HEK293 (cell line): ENCODE data around the gene VPS36.

Experiments used
- IKZF3 ChIP-seq: fragments of 450-650 bp; IDR thresholded peaks from 2 replicates; pipeline ENCODE4 v1.5.0; 2018; ENCODE audit warnings: missing biosample characterization, mild to moderate bottlenecking, missing genetic modification characterization, moderate library complexity
- KLF7 ChIP-seq: fragments of 450-650 bp; formaldehyde crosslinking; IDR thresholded peaks from 2 replicates; pipeline ENCODE4 v1.5.1; 2016; ENCODE audit warnings: missing biosample characterization, missing genetic modification characterization, borderline replicate concordance
- MYNN ChIP-seq: fragments of 450-650 bp; formaldehyde crosslinking; IDR thresholded peaks from 2 replicates; pipeline ENCODE4 v1.5.1; 2016; ENCODE audit warnings: missing biosample characterization, missing genetic modification characterization, borderline replicate concordance
- OSR2 ChIP-seq: fragments of 450-650 bp; formaldehyde crosslinking; IDR thresholded peaks from 2 replicates; pipeline ENCODE4 v1.5.1; 2016; ENCODE audit warnings: missing biosample characterization, missing genetic modification characterization
- SALL2 ChIP-seq: fragments of 450-650 bp; formaldehyde crosslinking; IDR thresholded peaks from 2 replicates; pipeline ENCODE4 v1.5.0; 2017; ENCODE audit warnings: missing biosample characterization, mild to moderate bottlenecking, missing genetic modification characterization, borderline replicate concordance
- ZBTB20 ChIP-seq: fragments of 450-650 bp; formaldehyde crosslinking; IDR thresholded peaks from 2 replicates; pipeline ENCODE4 v1.5.1; 2016; ENCODE audit warnings: missing biosample characterization, missing genetic modification characterization
- ZBTB21 ChIP-seq: fragments of 450-650 bp; formaldehyde crosslinking; IDR thresholded peaks from 2 replicates; pipeline ENCODE4 v1.5.1; 2017; ENCODE audit warnings: missing biosample characterization, missing genetic modification characterization
- ZNF146 ChIP-seq: fragments of 450-650 bp; formaldehyde crosslinking; IDR thresholded peaks from 2 replicates; pipeline ENCODE4 v1.5.1; 2016; ENCODE audit warnings: missing biosample characterization, missing genetic modification characterization
- ZNF202 ChIP-seq: fragments of 450-650 bp; formaldehyde crosslinking; IDR thresholded peaks from 2 replicates; pipeline ENCODE4 v1.5.1; 2016; ENCODE audit warnings: missing biosample characterization, missing genetic modification characterization, borderline replicate concordance
- ZNF239 ChIP-seq: fragments of 450-650 bp; formaldehyde crosslinking; IDR thresholded peaks from 2 replicates; pipeline ENCODE4 v1.5.1; 2016; ENCODE audit warnings: missing biosample characterization, missing genetic modification characterization
- ZNF311 ChIP-seq: fragments of 450-650 bp; formaldehyde crosslinking; IDR thresholded peaks from 2 replicates; pipeline ENCODE4 v1.5.1; 2017; ENCODE audit warnings: missing biosample characterization, missing genetic modification characterization, borderline replicate concordance
- ZNF335 ChIP-seq: fragments of 450-650 bp; formaldehyde crosslinking; conservative IDR thresholded peaks from 2 replicates; pipeline ENCODE4 v1.5.1; 2016; ENCODE audit warnings: missing biosample characterization, missing genetic modification characterization
- ZNF514 ChIP-seq: fragments of 450-650 bp; formaldehyde crosslinking; IDR thresholded peaks from 2 replicates; pipeline ENCODE4 v1.5.1; 2016; ENCODE audit warnings: missing biosample characterization, missing genetic modification characterization
- ZNF560 ChIP-seq: fragments of 450-650 bp; formaldehyde crosslinking; IDR thresholded peaks from 2 replicates; pipeline ENCODE4 v1.5.1; 2017; ENCODE audit warnings: missing biosample characterization, missing genetic modification characterization, borderline replicate concordance
- ZNF776 ChIP-seq: fragments of 450-650 bp; formaldehyde crosslinking; IDR thresholded peaks from 2 replicates; pipeline ENCODE4 v1.5.0; 2017; ENCODE audit warnings: missing biosample characterization, missing genetic modification characterization, borderline replicate concordance
- ZSCAN16 ChIP-seq: fragments of 450-650 bp; formaldehyde crosslinking; IDR thresholded peaks from 2 replicates; pipeline ENCODE4 v1.5.1; 2016; ENCODE audit warnings: missing biosample characterization, missing genetic modification characterization
- TF ChIP-seq, protein P1 (sequence below): fragments of 450-650 bp; formaldehyde crosslinking; IDR thresholded peaks from 2 replicates; pipeline ENCODE4 v1.5.1; 2016; ENCODE audit warnings: missing biosample characterization, missing genetic modification characterization
- TF ChIP-seq, protein P2 (sequence below): fragments of 450-650 bp; formaldehyde crosslinking; IDR thresholded peaks from 2 replicates; pipeline ENCODE4 v1.5.1; 2017; ENCODE audit warnings: missing biosample characterization, mild to moderate bottlenecking, missing genetic modification characterization, moderate library complexity
- TF ChIP-seq, protein P3 (sequence below): fragments of 450-650 bp; formaldehyde crosslinking; IDR thresholded peaks from 2 replicates; pipeline ENCODE4 v1.5.1; 2017; ENCODE audit warnings: missing biosample characterization, missing genetic modification characterization
- TF ChIP-seq, protein P4 (sequence below): fragments of 450-650 bp; formaldehyde crosslinking; IDR thresholded peaks from 2 replicates; pipeline ENCODE4 v1.5.1; 2016; ENCODE audit warnings: missing biosample characterization, missing genetic modification characterization
- TF ChIP-seq, protein P5 (sequence below): fragments of 450-650 bp; formaldehyde crosslinking; IDR thresholded peaks from 2 replicates; pipeline ENCODE4 v1.5.1; 2016; ENCODE audit warnings: missing biosample characterization, missing genetic modification characterization
- TF ChIP-seq, protein P6 (sequence below): fragments of 450-650 bp; formaldehyde crosslinking; optimal IDR thresholded peaks from 2 replicates; pipeline ENCODE3; 2016; ENCODE audit warnings: missing biosample characterization, mild to moderate bottlenecking, missing genetic modification characterization
- TF ChIP-seq, protein P7 (sequence below): fragments of 450-650 bp; formaldehyde crosslinking; IDR thresholded peaks from 2 replicates; pipeline ENCODE4 v1.5.1; 2016; ENCODE audit warnings: missing biosample characterization, missing genetic modification characterization

Gene VPS36

DNA sequence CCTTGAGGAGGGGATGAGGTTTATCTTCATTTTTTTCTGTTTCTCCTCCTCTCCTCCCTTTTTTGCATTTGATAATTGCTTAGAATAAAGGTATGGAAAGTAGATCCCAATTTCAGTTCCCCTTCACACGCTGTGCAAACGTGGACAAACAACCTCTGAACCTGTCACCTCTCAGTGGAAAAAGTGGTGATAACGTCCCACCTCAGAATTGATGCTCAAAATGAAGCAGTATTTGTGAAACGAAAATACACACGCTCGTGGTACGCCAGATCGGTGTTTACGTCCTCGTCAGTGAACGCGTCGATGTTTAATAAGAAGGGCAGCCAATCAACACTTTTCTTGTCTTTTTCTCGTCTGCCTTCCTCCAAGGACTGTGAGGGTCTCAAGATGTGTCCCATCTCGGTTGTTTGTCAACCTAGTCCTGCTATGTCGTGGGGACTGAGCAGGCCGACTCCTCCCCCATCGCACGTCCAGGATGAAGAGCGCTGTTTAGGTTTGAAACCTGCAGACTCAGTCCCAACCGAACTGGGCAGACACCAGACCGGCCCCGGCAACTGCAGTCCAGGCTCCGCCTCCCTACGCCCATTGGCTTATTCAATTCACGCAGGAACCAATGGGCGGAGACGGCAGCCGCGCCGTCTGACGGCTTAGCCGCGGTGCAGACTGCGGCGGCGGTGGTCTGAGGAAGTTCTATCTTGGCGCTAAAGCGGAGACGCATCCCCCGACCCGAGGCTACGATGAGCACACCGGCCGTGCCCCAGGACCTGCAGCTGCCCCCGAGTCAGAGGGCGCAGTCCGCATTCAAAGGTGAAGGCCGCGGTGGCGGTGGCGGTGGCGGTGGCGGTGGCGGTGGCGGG lies 4.6 kb upstream of the VPS36 start, which contains the start of gene CKAP2 (continued):
- TF ChIP-seq, protein P1, sequence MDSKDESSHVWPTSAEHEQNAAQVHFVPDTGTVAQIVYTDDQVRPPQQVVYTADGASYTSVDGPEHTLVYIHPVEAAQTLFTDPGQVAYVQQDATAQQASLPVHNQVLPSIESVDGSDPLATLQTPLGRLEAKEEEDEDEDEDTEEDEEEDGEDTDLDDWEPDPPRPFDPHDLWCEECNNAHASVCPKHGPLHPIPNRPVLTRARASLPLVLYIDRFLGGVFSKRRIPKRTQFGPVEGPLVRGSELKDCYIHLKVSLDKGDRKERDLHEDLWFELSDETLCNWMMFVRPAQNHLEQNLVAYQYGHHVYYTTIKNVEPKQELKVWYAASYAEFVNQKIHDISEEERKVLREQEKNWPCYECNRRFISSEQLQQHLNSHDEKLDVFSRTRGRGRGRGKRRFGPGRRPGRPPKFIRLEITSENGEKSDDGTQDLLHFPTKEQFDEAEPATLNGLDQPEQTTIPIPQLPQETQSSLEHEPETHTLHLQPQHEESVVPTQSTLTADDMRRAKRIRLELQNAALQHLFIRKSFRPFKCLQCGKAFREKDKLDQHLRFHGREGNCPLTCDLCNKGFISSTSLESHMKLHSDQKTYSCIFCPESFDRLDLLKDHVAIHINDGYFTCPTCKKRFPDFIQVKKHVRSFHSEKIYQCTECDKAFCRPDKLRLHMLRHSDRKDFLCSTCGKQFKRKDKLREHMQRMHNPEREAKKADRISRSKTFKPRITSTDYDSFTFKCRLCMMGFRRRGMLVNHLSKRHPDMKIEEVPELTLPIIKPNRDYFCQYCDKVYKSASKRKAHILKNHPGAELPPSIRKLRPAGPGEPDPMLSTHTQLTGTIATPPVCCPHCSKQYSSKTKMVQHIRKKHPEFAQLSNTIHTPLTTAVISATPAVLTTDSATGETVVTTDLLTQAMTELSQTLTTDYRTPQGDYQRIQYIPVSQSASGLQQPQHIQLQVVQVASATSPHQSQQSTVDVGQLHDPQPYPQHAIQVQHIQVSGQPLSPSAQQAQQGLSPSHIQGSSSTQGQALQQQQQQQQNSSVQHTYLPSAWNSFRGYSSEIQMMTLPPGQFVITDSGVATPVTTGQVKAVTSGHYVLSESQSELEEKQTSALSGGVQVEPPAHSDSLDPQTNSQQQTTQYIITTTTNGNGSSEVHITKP (tag by site-specific recombination), result 0 out of 2 replicates have a peak, but pooled peaks have one; percentile 4
- TF ChIP-seq, protein P2, sequence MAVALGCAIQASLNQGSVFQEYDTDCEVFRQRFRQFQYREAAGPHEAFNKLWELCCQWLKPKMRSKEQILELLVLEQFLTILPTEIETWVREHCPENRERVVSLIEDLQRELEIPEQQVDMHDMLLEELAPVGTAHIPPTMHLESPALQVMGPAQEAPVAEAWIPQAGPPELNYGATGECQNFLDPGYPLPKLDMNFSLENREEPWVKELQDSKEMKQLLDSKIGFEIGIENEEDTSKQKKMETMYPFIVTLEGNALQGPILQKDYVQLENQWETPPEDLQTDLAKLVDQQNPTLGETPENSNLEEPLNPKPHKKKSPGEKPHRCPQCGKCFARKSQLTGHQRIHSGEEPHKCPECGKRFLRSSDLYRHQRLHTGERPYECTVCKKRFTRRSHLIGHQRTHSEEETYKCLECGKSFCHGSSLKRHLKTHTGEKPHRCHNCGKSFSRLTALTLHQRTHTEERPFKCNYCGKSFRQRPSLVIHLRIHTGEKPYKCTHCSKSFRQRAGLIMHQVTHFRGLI (tag by site-specific recombination), result no peak; the same call in 1 of the 2 replicates
- TF ChIP-seq IKZF3 (tag by site-specific recombination) (no peak), OSR2 (tag by site-specific recombination) (no peak), ZNF776 (tag by site-specific recombination) (no peak), ZSCAN16 (no peak), ZNF514 (tag by site-specific recombination) (no peak), ZNF146 (tag by site-specific recombination) (no peak), ZBTB20 (tag by site-specific recombination) (peak; percentile 50; the same call in 1 of the 2 replicates), ZNF311 (no peak), ZBTB21 (tag by site-specific recombination) (no peak), ZNF202 (tag by site-specific recombination) (no peak), SALL2 (tag by site-specific recombination) (no peak), KLF7 (tag by site-specific recombination) (no peak), ZNF335 (tag by site-specific recombination) (no peak), ZNF560 (tag by site-specific recombination) (no peak), MYNN (no peak), ZNF239 (tag by site-specific recombination) (no peak)
- TF ChIP-seq, protein P3, sequence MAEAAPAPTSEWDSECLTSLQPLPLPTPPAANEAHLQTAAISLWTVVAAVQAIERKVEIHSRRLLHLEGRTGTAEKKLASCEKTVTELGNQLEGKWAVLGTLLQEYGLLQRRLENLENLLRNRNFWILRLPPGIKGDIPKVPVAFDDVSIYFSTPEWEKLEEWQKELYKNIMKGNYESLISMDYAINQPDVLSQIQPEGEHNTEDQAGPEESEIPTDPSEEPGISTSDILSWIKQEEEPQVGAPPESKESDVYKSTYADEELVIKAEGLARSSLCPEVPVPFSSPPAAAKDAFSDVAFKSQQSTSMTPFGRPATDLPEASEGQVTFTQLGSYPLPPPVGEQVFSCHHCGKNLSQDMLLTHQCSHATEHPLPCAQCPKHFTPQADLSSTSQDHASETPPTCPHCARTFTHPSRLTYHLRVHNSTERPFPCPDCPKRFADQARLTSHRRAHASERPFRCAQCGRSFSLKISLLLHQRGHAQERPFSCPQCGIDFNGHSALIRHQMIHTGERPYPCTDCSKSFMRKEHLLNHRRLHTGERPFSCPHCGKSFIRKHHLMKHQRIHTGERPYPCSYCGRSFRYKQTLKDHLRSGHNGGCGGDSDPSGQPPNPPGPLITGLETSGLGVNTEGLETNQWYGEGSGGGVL (tag by site-specific recombination), result no peak
- TF ChIP-seq, protein P4, sequence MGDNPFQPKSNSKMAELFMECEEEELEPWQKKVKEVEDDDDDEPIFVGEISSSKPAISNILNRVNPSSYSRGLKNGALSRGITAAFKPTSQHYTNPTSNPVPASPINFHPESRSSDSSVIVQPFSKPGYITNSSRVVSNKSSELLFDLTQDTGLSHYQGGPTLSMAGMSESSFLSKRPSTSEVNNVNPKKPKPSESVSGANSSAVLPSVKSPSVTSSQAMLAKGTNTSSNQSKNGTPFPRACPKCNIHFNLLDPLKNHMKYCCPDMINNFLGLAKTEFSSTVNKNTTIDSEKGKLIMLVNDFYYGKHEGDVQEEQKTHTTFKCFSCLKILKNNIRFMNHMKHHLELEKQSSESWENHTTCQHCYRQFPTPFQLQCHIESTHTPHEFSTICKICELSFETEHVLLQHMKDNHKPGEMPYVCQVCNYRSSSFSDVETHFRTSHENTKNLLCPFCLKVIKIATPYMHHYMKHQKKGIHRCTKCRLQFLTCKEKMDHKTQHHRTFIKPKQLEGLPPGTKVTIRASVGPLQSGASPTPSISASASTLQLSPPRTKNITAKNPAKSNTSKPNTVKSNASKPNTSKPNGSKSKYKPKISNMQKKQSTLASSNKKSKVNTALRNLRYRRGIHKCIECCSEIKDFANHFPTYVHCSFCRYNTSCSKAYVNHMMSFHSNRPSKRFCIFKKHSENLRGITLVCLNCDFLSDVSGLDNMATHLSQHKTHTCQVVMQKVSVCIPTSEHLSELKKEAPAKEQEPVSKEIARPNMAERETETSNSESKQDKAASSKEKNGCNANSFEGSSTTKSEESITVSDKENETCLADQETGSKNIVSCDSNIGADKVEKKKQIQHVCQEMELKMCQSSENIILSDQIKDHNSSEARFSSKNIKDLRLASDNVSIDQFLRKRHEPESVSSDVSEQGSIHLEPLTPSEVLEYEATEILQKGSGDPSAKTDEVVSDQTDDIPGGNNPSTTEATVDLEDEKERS (tag by site-specific recombination), result no peak
- TF ChIP-seq, protein P5, sequence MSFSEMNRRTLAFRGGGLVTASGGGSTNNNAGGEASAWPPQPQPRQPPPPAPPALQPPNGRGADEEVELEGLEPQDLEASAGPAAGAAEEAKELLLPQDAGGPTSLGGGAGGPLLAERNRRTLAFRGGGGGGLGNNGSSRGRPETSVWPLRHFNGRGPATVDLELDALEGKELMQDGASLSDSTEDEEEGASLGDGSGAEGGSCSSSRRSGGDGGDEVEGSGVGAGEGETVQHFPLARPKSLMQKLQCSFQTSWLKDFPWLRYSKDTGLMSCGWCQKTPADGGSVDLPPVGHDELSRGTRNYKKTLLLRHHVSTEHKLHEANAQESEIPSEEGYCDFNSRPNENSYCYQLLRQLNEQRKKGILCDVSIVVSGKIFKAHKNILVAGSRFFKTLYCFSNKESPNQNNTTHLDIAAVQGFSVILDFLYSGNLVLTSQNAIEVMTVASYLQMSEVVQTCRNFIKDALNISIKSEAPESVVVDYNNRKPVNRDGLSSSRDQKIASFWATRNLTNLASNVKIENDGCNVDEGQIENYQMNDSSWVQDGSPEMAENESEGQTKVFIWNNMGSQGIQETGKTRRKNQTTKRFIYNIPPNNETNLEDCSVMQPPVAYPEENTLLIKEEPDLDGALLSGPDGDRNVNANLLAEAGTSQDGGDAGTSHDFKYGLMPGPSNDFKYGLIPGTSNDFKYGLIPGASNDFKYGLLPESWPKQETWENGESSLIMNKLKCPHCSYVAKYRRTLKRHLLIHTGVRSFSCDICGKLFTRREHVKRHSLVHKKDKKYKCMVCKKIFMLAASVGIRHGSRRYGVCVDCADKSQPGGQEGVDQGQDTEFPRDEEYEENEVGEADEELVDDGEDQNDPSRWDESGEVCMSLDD (tag by site-specific recombination), result no peak
- TF ChIP-seq, protein P6, sequence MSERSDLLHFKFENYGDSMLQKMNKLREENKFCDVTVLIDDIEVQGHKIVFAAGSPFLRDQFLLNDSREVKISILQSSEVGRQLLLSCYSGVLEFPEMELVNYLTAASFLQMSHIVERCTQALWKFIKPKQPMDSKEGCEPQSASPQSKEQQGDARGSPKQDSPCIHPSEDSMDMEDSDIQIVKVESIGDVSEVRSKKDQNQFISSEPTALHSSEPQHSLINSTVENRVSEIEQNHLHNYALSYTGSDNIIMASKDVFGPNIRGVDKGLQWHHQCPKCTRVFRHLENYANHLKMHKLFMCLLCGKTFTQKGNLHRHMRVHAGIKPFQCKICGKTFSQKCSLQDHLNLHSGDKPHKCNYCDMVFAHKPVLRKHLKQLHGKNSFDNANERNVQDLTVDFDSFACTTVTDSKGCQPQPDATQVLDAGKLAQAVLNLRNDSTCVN (tag by site-specific recombination), result peak; percentile 78
- TF ChIP-seq, protein P7, sequence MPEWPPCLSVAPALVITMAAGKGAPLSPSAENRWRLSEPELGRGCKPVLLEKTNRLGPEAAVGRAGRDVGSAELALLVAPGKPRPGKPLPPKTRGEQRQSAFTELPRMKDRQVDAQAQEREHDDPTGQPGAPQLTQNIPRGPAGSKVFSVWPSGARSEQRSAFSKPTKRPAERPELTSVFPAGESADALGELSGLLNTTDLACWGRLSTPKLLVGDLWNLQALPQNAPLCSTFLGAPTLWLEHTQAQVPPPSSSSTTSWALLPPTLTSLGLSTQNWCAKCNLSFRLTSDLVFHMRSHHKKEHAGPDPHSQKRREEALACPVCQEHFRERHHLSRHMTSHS (tag by site-specific recombination), result no peak
